ENCODE results near the gene DAAM1. TPM values are rescaled to one million over a fixed set of nuclear protein-coding genes. Genes with fewer than 3 reads are reported as not detected.

The DAAM1 gene
- polyA plus RNA-seq, 1 experiment = 9.8 TPM

DNA sequence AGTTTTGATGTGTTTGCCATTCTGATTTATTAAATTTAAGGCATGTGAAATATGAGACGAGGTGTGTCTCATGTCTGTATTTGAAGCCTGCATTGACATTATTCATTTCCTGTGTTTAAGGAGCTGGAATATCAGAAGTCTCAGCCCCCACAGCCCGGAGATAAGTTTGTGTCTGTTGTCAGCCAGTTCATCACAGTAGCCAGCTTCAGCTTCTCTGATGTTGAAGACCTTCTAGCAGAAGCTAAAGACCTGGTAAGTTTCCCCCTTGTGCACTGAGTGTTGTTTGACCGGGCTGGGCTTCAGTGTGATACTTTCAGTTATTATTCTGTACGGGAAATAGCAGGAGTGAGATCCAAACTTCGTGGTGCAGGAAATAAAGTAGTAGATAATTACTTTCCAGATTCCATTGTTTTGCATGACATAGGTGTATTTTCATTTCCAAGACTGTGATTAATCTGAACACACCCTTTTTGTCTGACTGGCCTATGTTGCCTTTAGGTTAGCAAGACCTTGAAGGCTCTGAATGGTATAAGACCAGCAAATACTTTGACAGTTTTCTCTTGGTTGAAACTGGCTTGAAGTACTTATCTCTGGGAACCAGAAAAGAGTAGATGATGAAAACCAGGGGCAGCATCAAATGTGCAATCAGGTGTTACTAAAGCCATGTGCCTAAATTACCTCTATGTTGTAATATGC is 175.2 kb downstream of the DAAM1 start:
- no peak for DNase-seq (ENCODE audit: low read depth, low spot score)
- H3K27ac ChIP-seq (ENCODE audit: low read depth, low read length) = no peak overlapping the region
- H3K9me3 ChIP-seq (ENCODE audit: control insufficient read depth, insufficient read depth, low read length) = no peaks in the 10 kb centered on the region
- TF ChIP-seq, protein P1, sequence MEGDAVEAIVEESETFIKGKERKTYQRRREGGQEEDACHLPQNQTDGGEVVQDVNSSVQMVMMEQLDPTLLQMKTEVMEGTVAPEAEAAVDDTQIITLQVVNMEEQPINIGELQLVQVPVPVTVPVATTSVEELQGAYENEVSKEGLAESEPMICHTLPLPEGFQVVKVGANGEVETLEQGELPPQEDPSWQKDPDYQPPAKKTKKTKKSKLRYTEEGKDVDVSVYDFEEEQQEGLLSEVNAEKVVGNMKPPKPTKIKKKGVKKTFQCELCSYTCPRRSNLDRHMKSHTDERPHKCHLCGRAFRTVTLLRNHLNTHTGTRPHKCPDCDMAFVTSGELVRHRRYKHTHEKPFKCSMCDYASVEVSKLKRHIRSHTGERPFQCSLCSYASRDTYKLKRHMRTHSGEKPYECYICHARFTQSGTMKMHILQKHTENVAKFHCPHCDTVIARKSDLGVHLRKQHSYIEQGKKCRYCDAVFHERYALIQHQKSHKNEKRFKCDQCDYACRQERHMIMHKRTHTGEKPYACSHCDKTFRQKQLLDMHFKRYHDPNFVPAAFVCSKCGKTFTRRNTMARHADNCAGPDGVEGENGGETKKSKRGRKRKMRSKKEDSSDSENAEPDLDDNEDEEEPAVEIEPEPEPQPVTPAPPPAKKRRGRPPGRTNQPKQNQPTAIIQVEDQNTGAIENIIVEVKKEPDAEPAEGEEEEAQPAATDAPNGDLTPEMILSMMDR (IDR thresholded peaks at IDR 0.05; ENCODE audit: low read depth, low read length) = no peak
- no peaks in the 10 kb centered on the region for H3K27me3 ChIP-seq (ENCODE audit: control insufficient read depth, insufficient read depth, low read length)
- ChIA-PET CTCF (no interaction called here), POLR2A (interaction anchor here (0.6 kb wide), 1 partner anchor 34 kb away, joined by 5 read pairs; no protein-coding TSS in a partner anchor)
- no peak overlapping the region; the same call in 1 of the 2 replicates for H3K4me3 ChIP-seq (ENCODE audit: low read depth, low read length)

DNA sequence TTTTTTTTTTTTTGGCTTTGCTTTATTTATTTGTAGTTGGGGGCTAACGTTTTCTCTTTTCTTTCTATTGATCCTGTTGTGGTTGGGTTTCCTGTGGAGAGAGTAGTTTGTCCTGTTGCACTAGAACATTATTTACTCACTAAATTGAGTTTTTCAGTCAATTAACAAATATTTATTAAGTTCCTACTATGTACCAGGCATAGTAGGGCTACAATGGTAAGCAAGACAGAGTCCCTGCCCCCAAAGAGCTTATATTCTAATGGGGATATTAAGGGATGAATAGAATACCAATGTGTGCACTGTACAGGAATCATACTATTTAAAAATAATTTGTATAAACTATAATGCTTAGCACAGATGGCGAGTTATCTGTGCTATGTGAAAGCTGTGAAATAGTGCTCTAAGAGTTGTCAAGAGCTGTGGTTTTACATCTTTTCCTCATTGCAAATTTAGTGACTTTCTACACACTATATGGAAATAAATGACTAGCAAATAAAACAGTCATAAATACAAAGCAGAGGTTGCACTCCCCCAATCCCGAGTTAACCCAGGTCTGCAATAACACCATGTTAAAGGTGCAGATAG is 181.8 kb downstream of the DAAM1 start:
- DNase-seq (ENCODE audit: low read depth, low spot score) = no peak
- TF ChIP-seq, protein P1 (IDR thresholded peaks at IDR 0.05; ENCODE audit: low read depth, low read length) = no peak
- H3K9me3 ChIP-seq (ENCODE audit: control insufficient read depth, insufficient read depth, low read length) = no peaks in the 10 kb centered on the region
- POLR2A ChIA-PET = interaction anchor here (0.7 kb wide), 1 partner anchor 29 kb away, joined by 5 read pairs; no protein-coding TSS in a partner anchor
- H3K4me3 ChIP-seq (ENCODE audit: low read depth, low read length) = no peak overlapping the region
- no peaks in the 10 kb centered on the region for H3K27me3 ChIP-seq (ENCODE audit: control insufficient read depth, insufficient read depth, low read length)
- no peak overlapping the region for H3K27ac ChIP-seq (ENCODE audit: low read depth, low read length)
- CTCF ChIA-PET = interaction anchor here (1.0 kb wide), 1 partner anchor 237 kb away, joined by 3 read pairs; no protein-coding TSS in a partner anchor

DNA sequence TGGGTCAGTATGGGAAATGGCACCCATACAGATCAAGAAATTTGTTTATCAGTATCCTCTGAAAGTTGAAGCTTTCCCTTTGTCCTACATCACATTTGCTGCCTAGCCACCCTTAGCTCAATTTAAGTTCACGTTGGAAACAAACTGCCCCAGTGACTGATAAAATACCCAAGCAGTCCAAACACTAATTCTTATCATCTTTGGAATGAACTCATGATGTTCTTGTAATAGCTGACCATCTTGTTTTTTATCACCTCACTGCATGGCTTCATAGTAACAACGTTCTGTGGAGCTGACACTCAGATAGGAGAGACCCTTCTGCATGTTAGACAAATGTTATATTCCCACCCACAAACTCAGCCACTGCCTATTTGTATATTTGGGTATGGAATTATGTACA is 183.3 kb downstream of the DAAM1 start:
- no peaks in the 10 kb centered on the region for H3K9me3 ChIP-seq (ENCODE audit: control insufficient read depth, insufficient read depth, low read length)
- TF ChIP-seq, protein P1 (IDR thresholded peaks at IDR 0.05; ENCODE audit: low read depth, low read length) = no peak
- ChIA-PET CTCF (no interaction called here), POLR2A (no interaction called here)
- DNase-seq (ENCODE audit: low read depth, low spot score) = no peak
- H3K4me3 ChIP-seq (ENCODE audit: low read depth, low read length) = no peak overlapping the region
- no peak overlapping the region for H3K27ac ChIP-seq (ENCODE audit: low read depth, low read length)
- no peaks in the 10 kb centered on the region for H3K27me3 ChIP-seq (ENCODE audit: control insufficient read depth, insufficient read depth, low read length)

DNA sequence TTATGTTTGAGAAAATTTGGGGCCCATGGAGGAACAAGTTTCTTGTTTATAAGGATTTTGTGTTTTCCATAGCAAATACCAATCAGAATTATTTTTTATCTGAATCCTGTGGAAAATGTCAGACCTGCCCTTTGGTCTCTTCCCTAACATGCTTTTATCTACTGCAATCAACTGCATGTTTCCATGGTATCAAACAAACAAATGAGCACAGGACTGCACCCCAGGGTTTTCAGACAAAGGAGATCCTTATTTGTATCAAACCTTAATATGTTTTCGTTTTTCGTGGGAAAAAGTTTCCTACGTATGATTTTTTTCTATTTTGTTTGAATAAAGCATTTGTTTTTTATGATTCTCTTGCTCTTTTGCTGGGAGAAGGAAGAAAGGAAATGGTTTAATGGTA is 185.6 kb downstream of the DAAM1 start:
- CTCF ChIA-PET = no interaction called here

More for the DNA sequence above, 185.6 kb downstream of the DAAM1 start:
- H3K27ac ChIP-seq (ENCODE audit: low read depth, low read length) = no peak overlapping the region
- H3K27me3 ChIP-seq (ENCODE audit: control insufficient read depth, insufficient read depth, low read length) = no peaks in the 10 kb centered on the region
- H3K9me3 ChIP-seq (ENCODE audit: control insufficient read depth, insufficient read depth, low read length) = no peaks in the 10 kb centered on the region
- TF ChIP-seq, protein P1 (IDR thresholded peaks at IDR 0.05; ENCODE audit: low read depth, low read length) = no peak
- POLR2A ChIA-PET = no interaction called here
- H3K4me3 ChIP-seq (ENCODE audit: low read depth, low read length) = no peak overlapping the region
- no peak for DNase-seq (ENCODE audit: low read depth, low spot score)

Measured in AG04450 (cell line).